Measurements from ENCODE around the gene CARTPT. TPM values are rescaled to one million over a fixed set of nuclear protein-coding genes. Genes with fewer than 3 reads are reported as not detected.

CARTPT gene
- total RNA-seq, 2 experiments from 2014 or later: not detected

DNA sequence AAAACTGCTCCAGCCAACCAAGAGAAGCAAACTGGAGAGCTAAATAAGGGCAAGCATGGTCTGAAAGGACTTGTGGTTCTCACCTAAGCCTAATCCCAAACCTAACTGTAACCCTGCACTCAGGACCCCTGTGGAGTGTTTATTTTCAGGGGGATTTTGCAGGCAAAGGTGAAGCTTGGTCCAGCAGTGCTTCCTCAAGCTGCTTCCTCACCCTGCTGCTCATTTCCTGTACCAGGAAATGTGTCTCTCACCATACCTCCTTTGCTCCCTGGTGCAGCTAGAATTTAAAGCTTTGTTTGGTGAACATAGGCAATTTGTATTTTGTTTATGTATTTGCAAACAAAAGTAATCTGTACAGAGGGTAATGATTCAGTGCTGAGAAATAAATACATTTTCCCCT lies 50.2 kb downstream of the CARTPT start:
- Mint-ChIP-seq H3K36me3 (ENCODE audit: low read depth) (no peaks in the 10 kb centered on the region), H3K27me3 (ENCODE audit: low read depth) (peaks cover 27% of the 10 kb centered on the region), H3K4me3 (no peak overlapping the region), H3K9me3 (ENCODE audit: insufficient read depth) (no peaks in the 10 kb centered on the region), H3K4me1 (ENCODE audit: low read depth) (peaks cover 8% of the 10 kb centered on the region), H3K27ac (no peak overlapping the region)
- CTCF ChIA-PET: interaction anchor here (0.9 to 1.9 kb wide), 4 partner anchors 9 to 14 kb away, joined by 3 to 5 read pairs (median 3); no protein-coding TSS in a partner anchor
- DNase-seq: no peak
- no peak for ATAC-seq
- POLR2A ChIA-PET: no interaction called here

DNA sequence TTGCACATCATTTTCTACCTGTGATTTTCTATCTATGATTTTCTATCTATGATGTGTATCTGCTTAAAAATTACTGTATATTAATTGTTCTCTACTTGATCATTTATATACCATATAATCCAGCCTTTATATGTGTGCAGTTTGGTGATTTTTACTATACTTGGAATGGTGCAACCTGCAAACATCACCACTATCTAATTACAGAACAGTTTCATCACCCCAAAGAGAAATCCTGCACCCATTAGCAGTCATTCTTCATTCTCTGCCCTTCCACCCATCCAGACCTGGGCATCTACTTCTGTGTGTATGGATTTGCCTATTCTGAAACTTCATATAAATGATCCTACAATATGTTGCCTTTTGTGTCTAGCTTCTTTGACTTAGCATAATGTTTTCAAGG lies 51.3 kb downstream of the CARTPT start:
- Mint-ChIP-seq H3K4me3 (no peak overlapping the region), H3K4me1 (ENCODE audit: low read depth) (peaks cover 8% of the 10 kb centered on the region), H3K27ac (no peak overlapping the region), H3K27me3 (ENCODE audit: low read depth) (peaks cover 27% of the 10 kb centered on the region), H3K36me3 (ENCODE audit: low read depth) (no peaks in the 10 kb centered on the region), H3K9me3 (ENCODE audit: insufficient read depth) (no peaks in the 10 kb centered on the region)
- CTCF ChIA-PET: interaction anchor here (1.0 kb wide), 1 partner anchor 13 kb away, joined by 3 read pairs; no protein-coding TSS in a partner anchor
- ATAC-seq (no peak), DNase-seq (no peak)
- POLR2A ChIA-PET: no interaction called here

Other genes with a start within 250 kb of the CARTPT start
- gene MCCC2, start 131.9 kb upstream of the CARTPT start, total RNA-seq: 10 to 100 TPM; 41.2 to 41.9 TPM